Mucosa of stomach (tissue), 1 donor: ENCODE results near the gene DDIT4L.
A peak's percentile ranks its signal among the peaks of the same experiment; 100 is the strongest.
"Not testable (repeated sequence)": the region's sequence is repeated elsewhere in the genome, so short reads cannot be mapped to it uniquely, and the experiment has no call there.

Experiments
- H3K27me3 ChIP-seq: one replicate; pipeline ENCODE4 v1.7.0; 2013; ENCODE audit warnings: mild to moderate bottlenecking, low read length; ENCODE audit not compliant: control insufficient read depth, insufficient read depth
- H3K36me3 ChIP-seq: one replicate; pipeline ENCODE4 v1.7.0; 2013; ENCODE audit warnings: low read length; ENCODE audit not compliant: control insufficient read depth, insufficient read depth
- H3K4me1 ChIP-seq: one replicate; pipeline ENCODE4 v1.7.0; 2013; ENCODE audit warnings: mild to moderate bottlenecking, low read length; ENCODE audit not compliant: control insufficient read depth, insufficient read depth
- H3K4me3 ChIP-seq: one replicate; pipeline ENCODE4 v1.7.0; 2013; ENCODE audit warnings: low read length
- H3K9ac ChIP-seq: one replicate; pipeline ENCODE4 v1.7.0; 2013; ENCODE audit warnings: mild to moderate bottlenecking, low read length, moderate library complexity
- H3K9me3 ChIP-seq: one replicate; pipeline ENCODE4 v1.7.0; 2013; ENCODE audit warnings: mild to moderate bottlenecking, low read length, moderate library complexity; ENCODE audit not compliant: control insufficient read depth
- donor health status: Pancreatic carcinoma.

Gene DDIT4L

GRCh38 chr4:100189820-100190642 lies at the start of gene DDIT4L:
TSS of gene DDIT4L (minus strand) at chr4:100190468. CDS start at chr4:100189983, 485 bp downstream.
- H3K4me1 ChIP-seq: peaks cover 8% of the 10 kb centered on the region
- H3K36me3 ChIP-seq: no peaks in the 10 kb centered on the region
- H3K27me3 ChIP-seq: peaks cover 30% of the 10 kb centered on the region
- H3K9ac ChIP-seq: peak within 1 kb of the TSS; percentile 36
- H3K9me3 ChIP-seq: no peaks in the 10 kb centered on the region
- H3K4me3 ChIP-seq: no peak within 1 kb of the TSS

DNA sequence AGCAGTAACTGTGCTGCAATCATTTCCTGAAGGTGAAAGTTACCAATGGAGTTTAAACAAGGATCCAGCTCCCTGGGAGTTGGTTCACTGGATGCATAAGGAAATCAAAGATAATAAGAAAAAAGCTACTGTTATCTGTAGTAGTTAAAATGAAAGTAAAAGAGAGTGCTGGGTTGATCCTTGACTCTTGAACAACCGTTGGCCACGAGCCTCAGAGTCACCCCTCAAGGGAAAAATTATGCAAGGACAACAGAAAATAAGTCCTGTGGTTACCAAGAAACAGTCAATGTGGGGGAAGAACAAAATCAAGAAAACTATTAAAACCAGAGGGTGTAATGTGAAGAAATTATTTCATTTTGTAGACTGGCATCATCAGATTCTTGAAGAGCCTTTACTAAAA lies 49.7 kb upstream of the DDIT4L start:
- no peaks in the 10 kb centered on the region for H3K36me3 ChIP-seq
- no peaks in the 10 kb centered on the region for H3K9me3 ChIP-seq
- no peaks in the 10 kb centered on the region for H3K4me1 ChIP-seq
- no peak overlapping the region for H3K9ac ChIP-seq
- no peaks in the 10 kb centered on the region for H3K27me3 ChIP-seq
- no peak overlapping the region for H3K4me3 ChIP-seq

DNA sequence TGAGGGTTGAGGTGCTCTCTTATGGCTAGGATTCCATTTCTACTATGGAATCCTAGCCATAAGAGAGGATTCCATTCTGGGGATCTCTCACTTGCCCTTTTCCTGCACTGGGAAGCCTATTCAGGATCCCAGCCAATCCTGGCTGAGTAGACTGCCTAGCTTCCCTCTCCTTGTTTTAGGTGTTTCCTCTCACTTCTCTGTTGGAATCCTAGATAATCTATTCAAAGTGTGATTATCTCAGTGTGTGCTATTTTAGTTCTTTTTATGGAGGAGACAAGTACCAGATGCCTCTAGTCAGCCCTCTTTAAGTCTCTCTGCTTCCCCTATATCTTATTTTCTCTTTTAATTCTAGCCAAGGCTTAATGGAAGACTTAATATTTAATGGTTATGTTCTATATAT lies 34.5 kb upstream of the DDIT4L start:
- Histone ChIP-seq H3K36me3 (no peaks in the 10 kb centered on the region), H3K27me3 (no peaks in the 10 kb centered on the region), H3K4me3 (no peak overlapping the region), H3K4me1 (no peaks in the 10 kb centered on the region), H3K9me3 (no peaks in the 10 kb centered on the region), H3K9ac (no peak overlapping the region)

- H3K4me1 ChIP-seq: no peaks in the 10 kb centered on the region
- H3K36me3 ChIP-seq: no peaks in the 10 kb centered on the region
- no peak overlapping the region for H3K9ac ChIP-seq
- no peak overlapping the region for H3K4me3 ChIP-seq
- no peaks in the 10 kb centered on the region for H3K9me3 ChIP-seq
- H3K27me3 ChIP-seq: no peaks in the 10 kb centered on the region
Observed at GRCh38 chr4:100224160-100224559, 33.9 kb upstream of the DDIT4L start.

DNA sequence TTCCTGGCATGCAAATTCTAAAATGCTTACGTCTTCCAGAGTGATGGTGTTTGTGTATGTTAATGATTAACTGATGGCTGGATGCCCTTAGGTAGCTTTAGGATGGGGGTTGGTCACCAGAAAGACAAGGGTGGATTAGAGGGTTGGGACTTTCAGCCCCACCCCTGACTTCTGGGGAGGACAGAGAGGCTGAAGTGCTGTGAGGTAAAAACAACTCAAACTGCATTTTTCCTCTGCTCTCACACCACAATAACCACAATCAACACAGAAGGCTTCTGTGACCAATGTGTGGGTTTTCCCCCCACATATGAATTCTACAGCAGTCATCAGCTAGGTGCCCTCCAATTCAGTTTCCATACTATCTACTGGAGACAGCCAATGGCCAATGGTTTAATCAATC lies 18.7 kb upstream of the DDIT4L start:
- no peak overlapping the region for H3K4me3 ChIP-seq
- no peaks in the 10 kb centered on the region for H3K36me3 ChIP-seq
- H3K4me1 ChIP-seq: no peaks in the 10 kb centered on the region
- H3K27me3 ChIP-seq: no peaks in the 10 kb centered on the region
- no peaks in the 10 kb centered on the region for H3K9me3 ChIP-seq
- H3K9ac ChIP-seq: no peak overlapping the region

DNA sequence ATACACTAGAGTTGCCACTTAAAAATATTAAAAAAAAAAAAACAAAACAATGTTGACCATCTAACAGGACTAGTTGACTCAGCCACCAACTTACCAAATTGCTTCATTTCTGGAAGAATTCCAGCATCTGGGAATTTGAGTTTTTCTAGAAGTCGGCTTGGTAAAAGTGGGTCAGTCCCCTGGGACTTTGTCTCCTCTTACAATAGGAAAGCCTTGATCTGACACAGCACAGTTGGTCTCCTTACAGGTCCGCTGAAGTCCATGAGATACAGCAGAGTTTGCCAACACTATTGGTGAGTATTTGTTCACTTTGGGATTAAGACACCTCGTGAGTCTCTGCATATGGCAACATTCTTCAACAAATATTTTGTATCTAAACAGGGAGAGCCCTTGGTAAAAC lies 18.2 kb upstream of the DDIT4L start:
- Histone ChIP-seq H3K36me3 (no peaks in the 10 kb centered on the region), H3K4me3 (no peak overlapping the region), H3K9me3 (no peaks in the 10 kb centered on the region), H3K27me3 (no peaks in the 10 kb centered on the region), H3K4me1 (no peaks in the 10 kb centered on the region), H3K9ac (no peak overlapping the region)

GRCh38 chr4:100206850-100207249 lies 16.6 kb upstream of the DDIT4L start:
- no peaks in the 10 kb centered on the region for H3K9me3 ChIP-seq
- no peak overlapping the region for H3K9ac ChIP-seq
- no peaks in the 10 kb centered on the region for H3K27me3 ChIP-seq
- no peaks in the 10 kb centered on the region for H3K36me3 ChIP-seq
- H3K4me1 ChIP-seq: no peaks in the 10 kb centered on the region
- H3K4me3 ChIP-seq: no peak overlapping the region

DNA sequence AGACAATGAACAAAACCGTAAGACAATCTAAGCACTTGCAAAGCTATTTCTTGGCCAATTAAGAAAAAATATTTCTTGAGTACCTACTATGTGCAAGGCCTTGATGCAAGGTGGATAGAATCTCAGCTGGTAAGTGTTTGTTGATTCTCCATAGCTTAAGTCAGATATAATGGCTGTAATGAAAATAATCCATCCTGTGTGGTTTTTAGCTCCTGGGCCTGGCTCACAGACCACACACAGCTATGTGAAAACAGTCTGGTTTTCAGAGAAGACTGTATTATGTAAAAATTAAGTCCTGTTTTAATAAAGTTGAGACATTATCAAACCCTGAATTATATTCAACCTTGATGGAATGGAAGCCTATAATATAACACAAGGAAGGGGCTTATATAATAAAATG lies 7.8 kb upstream of the DDIT4L start:
- H3K4me3 ChIP-seq: no peak overlapping the region
- H3K9me3 ChIP-seq: no peaks in the 10 kb centered on the region
- H3K9ac ChIP-seq: no peak overlapping the region

GRCh38 chr4:100196388-100197071 lies 6.3 kb upstream of the DDIT4L start:
- not testable (repeated sequence) for H3K36me3 ChIP-seq, H3K4me1 ChIP-seq, H3K27me3 ChIP-seq, H3K9me3 ChIP-seq, H3K4me3 ChIP-seq, H3K9ac ChIP-seq

More for the DNA sequence above, 7.8 kb upstream of the DDIT4L start:
- Histone ChIP-seq H3K27me3 (no peaks in the 10 kb centered on the region), H3K36me3 (no peaks in the 10 kb centered on the region), H3K4me1 (no peaks in the 10 kb centered on the region)

GRCh38 chr4:100190643-100191600 lies 654 bp upstream of the DDIT4L start:
- peaks cover 30% of the 10 kb centered on the region for H3K27me3 ChIP-seq
- no peak overlapping the region for H3K4me3 ChIP-seq
- H3K36me3 ChIP-seq: no peaks in the 10 kb centered on the region
- peaks cover 8% of the 10 kb centered on the region for H3K4me1 ChIP-seq
- H3K9ac ChIP-seq: no peak overlapping the region
- H3K9me3 ChIP-seq: no peaks in the 10 kb centered on the region

GRCh38 chr4:100188829-100189228 lies 1.4 kb downstream of the DDIT4L start:
- peaks cover 30% of the 10 kb centered on the region for H3K27me3 ChIP-seq
- no peaks in the 10 kb centered on the region for H3K36me3 ChIP-seq
- H3K4me1 ChIP-seq: peaks cover 8% of the 10 kb centered on the region
- no peak overlapping the region for H3K4me3 ChIP-seq
- no peaks in the 10 kb centered on the region for H3K9me3 ChIP-seq
- no peak overlapping the region for H3K9ac ChIP-seq

DNA sequence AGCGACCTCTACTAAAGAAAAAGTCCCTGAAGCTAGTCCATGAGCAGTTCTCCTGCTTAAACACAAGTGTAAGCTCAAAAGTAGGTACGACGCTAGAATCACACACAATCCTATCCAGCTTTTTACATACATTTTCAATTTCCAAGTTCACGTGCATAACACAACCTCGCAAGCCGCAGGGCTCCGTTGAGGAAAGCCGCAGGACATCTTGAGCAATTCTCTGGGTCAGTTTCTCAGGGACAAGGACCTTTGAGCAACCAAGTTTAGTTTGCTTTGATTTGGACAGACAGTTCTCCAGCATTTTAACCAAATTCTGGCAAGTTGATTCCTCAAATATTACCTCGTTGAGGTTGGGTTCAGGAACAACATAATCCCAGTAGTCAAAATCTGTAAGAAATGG lies 2.5 kb downstream of the DDIT4L start:
- peaks cover 8% of the 10 kb centered on the region for H3K4me1 ChIP-seq
- H3K4me3 ChIP-seq: no peak overlapping the region
- peaks cover 30% of the 10 kb centered on the region for H3K27me3 ChIP-seq
- H3K9me3 ChIP-seq: no peaks in the 10 kb centered on the region
- H3K36me3 ChIP-seq: no peaks in the 10 kb centered on the region
- no peak overlapping the region for H3K9ac ChIP-seq
